GM12872 (cell line): ENCODE results near the gene ATXN7L3.
A peak's percentile ranks its signal among the peaks of the same experiment; 100 is the strongest.

ENCODE experiments used
- CTCF ChIP-seq: IDR thresholded peaks from 3 replicates; pipeline ENCODE4 v1.5.1; 2011; ENCODE audit warnings: low read depth, mild to moderate bottlenecking, low read length, moderate library complexity; ENCODE audit not compliant: insufficient read depth

Gene ATXN7L3

DNA sequence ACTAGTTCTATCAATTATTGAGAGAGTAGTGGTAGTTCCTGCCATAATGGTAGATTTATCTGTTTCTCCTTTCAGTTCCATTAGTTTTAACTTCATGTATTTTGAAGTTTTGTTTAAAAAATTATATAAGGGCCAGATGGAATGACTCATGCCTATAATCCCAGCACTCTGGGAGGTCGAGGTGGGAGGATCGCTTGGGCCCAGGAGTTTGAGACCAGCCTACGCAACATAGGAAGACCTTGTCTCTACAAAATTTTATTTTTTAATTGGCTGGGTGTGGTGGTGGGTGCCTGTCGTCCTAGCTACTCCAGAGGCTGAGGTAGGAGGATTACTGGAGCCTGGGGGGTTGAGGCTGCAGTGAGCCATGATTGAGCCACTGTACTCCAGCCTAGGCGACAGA, 33.9 kb upstream of the ATXN7L3 start:
- TF ChIP-seq CTCF, result no peak

DNA sequence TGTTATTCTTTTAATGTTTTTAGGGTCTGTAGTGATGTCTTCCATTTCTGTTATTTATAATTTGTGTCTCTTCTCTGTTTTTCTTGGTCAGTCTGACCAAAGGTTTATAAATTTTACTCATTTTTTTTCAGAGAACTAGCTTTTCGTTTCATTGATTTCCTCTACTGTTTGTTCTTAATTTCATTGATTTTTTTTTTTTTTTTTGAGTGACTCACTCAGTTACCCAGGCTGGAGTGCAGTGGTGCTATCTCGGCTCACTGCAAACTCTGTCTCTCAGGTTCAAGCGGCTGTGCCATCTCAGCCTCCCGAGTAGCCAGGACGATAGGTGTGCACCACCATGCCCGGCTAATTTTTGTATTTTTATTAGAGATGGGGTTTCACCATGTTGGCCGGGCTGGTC, 32.4 kb upstream of the ATXN7L3 start:
- no peak for TF ChIP-seq CTCF

GRCh38 chr17:44230140-44230539, 30.5 kb upstream of the ATXN7L3 start:
- no peak for TF ChIP-seq CTCF

- TF ChIP-seq CTCF, result no peak
Measured at GRCh38 chr17:44229090-44229489, 29.4 kb upstream of the ATXN7L3 start.

DNA sequence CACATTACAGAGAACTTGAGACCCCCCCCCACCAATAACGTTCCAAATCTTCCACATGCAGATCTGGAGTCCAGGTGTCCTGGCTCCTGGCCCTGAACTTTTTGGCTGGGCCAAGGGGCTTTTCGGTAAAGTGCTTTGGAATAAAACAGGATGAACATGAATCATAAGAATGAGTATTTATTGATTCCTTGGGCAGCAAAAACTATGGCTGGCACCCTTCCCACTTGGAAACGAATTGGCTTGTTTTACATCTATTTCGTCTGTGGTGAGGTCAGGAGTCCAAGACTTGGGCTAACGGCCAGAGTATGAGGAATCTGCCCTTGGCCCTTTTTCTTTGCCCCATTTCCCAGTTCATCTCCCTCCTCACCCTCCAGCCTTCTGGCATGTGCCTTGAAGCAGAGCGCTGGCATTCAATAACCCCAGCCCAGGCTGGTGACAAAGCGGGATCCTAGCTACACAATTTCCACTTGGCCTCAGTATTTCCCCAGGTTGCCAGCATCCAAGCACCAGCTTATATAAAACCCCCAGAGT, 23.9 kb upstream of the ATXN7L3 start:
- TF ChIP-seq CTCF, result no peak

- TF ChIP-seq CTCF, result peak; percentile 24; the same call in 1 of the 3 replicates
Measured at GRCh38 chr17:44222112-44222869, 22.6 kb upstream of the ATXN7L3 start.

DNA sequence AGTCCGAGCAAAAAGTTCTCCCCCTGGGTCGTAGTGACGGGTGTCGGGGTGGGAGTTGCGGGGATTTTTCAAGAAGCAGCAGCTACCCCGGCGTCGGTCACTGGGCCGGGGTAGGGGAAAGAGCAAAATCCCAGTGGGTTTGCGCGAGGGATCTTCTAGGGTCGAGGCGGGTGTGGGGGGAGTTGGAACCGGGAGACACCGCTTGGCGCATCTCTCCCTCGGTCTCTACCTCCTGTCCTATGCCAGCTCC, 22.1 kb upstream of the ATXN7L3 start:
- TF ChIP-seq CTCF, result no peak
